Cardiac fibroblast (primary cell): ENCODE measurements around the gene AURKB.
"Not testable (repeated sequence)": the region's sequence is repeated elsewhere in the genome, so short reads cannot be mapped to it uniquely, and the experiment has no call there.

ENCODE experiments used
- DNase-seq, 2 donors: peaks; one replicate each; pipeline versions ENCODE4 v3.0.0 to v3.0.0-alpha.2; 2010; ENCODE audit warnings: low read depth in 2 of 2
- H3K4me3 ChIP-seq, 2 donors: replicated peaks in 1 of 2; 1 replicate in 1 of 2; 2 replicates in 1 of 2; pipeline ENCODE4 v1.5.1; 2011; ENCODE audit warnings: low read depth in 2 of 2, low read length in 2 of 2, mild to moderate bottlenecking in 2 of 2, moderate library complexity in 1 of 2
- TF ChIP-seq, protein P1 (sequence below): IDR thresholded peaks from one replicate; pipeline ENCODE4 v1.5.1; 2011; ENCODE audit warnings: low read depth, mild to moderate bottlenecking, low read length, inconsistent platforms

AURKB gene

DNA sequence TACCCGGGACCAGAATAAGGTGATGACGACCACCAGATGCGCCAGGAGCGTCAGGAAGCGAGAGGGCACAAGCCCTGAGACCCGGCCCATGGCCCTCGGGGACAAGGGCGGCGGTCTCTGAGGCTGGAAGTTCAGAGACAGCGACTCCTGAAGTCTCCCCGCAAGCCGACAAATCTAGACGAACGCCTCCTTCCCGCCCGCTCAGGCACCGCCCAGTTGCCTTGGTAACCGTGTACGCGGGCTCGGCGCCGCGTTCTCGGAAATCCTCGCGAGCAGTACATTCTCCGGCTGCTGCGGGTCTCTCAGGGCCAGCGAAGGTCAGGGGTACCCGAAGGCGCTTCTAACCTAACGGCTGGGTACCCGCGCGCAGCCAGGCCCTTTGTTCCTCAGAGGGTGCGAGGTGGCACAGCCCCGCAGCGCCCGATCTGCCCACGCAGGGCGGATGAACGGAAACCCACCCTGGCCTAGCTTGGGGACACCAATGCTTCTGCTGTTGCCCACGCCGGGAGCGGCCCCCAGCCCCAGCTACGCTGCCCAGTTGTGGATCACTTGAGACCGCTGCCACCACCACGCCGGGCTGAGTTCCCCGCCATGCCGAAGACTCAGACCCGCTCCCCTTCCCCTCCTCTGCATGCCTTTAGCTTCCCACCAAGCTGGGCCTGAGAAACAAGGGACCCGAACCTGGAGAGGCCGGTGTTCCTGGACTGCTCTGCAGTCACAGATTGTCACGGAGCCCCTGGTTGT is 34.0 kb downstream of the AURKB start, which contains the start of gene TMEM107:
Gene TMEM107 (minus strand): TSS at position 184 of the 744 bp plus-strand sequence. CDS start 94 bp downstream, at position 90.
- peak within 1 kb of the TSS; percentile 59 to 76 for H3K4me3 ChIP-seq
- peak; percentile 82 to 84 for DNase-seq
- TF ChIP-seq, protein P1, sequence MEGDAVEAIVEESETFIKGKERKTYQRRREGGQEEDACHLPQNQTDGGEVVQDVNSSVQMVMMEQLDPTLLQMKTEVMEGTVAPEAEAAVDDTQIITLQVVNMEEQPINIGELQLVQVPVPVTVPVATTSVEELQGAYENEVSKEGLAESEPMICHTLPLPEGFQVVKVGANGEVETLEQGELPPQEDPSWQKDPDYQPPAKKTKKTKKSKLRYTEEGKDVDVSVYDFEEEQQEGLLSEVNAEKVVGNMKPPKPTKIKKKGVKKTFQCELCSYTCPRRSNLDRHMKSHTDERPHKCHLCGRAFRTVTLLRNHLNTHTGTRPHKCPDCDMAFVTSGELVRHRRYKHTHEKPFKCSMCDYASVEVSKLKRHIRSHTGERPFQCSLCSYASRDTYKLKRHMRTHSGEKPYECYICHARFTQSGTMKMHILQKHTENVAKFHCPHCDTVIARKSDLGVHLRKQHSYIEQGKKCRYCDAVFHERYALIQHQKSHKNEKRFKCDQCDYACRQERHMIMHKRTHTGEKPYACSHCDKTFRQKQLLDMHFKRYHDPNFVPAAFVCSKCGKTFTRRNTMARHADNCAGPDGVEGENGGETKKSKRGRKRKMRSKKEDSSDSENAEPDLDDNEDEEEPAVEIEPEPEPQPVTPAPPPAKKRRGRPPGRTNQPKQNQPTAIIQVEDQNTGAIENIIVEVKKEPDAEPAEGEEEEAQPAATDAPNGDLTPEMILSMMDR: no peak

DNA sequence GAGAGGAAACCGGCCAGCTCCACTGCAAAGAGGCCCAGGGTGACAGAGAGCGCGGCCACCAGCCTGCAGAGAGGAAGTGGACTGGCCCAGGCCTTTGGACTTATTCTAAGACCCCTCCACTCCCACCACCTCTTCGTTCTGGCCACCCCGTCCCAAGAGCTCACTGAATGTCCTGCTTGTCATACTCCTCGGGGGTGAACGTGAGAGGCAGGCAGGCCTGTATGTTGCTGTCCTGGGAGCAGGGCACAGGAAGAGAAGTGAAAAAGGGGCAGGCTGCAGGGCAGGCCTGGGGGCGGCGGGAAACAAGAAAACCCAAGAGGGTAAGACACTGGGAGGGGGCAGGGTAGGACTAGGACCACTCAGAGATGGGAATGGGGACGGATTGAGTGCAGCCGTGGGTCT is 34.6 kb downstream of the AURKB start:
- TF ChIP-seq, protein P1: no peak
- peak in 1 of 2 donors; percentile 23 for DNase-seq
- H3K4me3 ChIP-seq: peak overlapping the region; percentile 59 to 76

DNA sequence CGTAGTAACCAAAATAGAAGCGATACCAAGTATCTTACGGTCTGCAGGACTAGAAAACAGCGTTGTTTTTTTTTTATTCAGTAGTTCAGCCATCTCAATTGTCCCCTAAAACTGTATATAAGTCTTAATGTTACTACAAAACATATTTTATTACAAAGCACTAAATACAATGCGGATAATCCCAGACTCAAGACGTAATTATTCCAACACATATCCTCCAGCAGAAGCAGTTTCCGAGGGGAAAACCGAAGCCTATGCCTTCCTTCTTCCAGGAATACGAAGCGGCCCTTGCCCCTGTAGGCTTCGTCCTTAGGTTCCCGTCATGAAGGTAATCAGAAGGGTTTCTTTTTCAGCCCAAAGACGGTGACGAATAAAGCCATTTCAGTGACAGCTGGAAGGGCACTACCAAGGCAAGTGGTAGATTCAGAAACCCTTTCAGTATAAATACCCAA is 36.5 kb downstream of the AURKB start:
- H3K4me3 ChIP-seq: peak overlapping the region; percentile 46 to 47
- TF ChIP-seq, protein P1: no peak
- peak in 1 of 2 donors; percentile 55 for DNase-seq

DNA sequence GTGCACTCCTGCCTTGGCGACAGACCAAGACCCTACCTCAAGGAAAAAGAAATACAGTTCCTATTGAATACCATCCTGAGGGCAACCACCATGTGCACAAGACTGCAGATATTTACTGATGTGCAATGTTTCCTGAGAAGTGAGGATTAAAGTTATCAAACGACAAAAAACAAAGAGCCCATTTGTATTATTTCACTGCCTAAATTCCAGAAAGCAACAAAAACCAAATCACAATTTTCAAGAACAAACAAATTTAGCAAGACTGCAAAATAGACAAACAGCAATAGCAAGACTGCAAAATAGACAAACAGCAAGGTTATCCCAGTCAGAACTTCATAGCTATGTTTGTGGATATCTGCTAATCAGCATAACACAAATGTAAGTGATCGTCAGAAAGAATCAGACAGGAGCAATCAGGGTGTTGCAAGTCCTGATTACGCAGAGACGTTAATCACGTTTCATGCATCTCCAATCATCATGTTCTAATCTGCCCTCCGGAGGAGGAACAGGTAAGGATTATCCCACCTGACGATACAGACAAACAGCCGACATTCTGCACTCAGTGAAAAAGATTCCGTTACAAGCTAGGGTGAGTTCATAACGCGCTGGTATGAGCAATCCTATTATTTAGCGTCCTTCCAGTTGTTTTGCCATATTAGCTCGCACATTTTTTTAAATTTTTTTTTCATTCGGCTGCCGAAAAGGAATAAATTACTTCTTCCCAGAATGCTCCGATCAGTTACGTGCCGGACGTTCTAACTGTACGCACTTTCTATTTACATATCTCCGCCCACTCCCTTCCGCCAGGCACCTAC is 37.1 kb downstream of the AURKB start:
- peak; percentile 98 to 99 for DNase-seq
- TF ChIP-seq, protein P1: no peak
- H3K4me3 ChIP-seq: peak overlapping the region; percentile 46 to 47

DNA sequence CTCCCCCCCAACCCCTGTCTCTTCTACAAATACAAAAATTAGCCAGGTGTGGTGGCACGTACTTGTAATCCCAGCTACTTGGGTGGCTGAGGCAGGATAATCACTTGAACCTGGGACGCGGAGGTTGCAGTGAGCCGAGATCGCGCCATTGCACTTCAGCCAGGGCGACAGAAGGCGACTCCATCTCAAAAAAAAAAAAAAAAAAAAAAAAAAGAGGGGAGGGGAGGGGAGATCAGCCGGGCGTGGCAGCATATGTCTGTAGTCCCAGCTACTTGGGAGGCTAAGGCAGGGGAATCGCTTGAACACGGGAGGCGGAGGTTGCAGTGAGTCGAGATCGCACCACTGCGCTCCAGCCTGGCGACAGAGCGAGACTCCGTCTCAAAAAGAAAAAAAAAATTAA is 40.2 kb downstream of the AURKB start:
- not testable (repeated sequence) for H3K4me3 ChIP-seq, DNase-seq

DNA sequence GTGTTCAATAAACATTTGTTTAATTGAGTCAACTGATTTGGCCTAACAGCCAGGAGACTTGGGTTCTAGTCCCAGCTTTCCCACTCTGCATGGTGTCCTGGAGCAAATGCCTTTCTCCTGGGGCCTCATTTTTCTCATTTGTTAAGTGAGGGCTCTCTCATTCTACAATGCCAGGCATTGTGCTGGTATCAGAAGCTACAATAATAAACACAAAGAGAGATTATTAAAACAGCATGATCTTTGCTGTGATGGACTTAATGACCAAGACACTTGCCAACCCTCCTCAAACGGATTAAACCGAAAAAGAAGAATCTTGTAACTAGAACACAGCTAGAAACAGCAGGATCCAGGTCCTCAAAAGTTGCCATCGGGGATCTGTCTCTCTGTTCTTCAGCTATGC is 42.8 kb downstream of the AURKB start:
- TF ChIP-seq, protein P1: no peak
- H3K4me3 ChIP-seq: no peak overlapping the region
- no peak for DNase-seq

DNA sequence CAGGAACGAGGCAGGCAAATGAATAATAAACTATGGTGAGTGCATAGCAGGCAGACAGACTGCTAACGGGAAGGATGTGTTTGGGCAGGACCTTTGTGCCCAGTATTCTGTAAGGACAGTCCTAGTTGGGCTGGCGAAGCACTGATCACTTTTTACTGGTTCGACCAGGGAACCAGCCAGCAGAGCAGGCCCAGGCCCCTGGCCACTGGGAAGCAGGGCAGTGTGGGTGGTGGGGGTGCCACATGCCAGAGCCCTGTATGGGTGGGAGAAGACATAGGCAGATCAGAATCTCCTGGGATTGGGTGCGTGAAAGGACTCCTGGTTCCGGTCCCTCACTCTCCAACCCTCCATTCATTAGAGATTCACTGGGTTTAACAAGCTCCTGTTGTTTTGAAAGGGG is 43.6 kb downstream of the AURKB start:
- no peak overlapping the region for H3K4me3 ChIP-seq
- TF ChIP-seq, protein P1: no peak
- DNase-seq: no peak
